HG03025 (cell line): ENCODE data around the gene PPFIBP1.
"Not testable (repeated sequence)": the region's sequence is repeated elsewhere in the genome, so short reads cannot be mapped to it uniquely, and the experiment has no call there.

Source experiments
- ATAC-seq: cut with Tn5 transposase; IDR thresholded peaks from one replicate; pipeline ENCODE4 v1.9.1; 2021; ENCODE audit warnings: mild to moderate bottlenecking, moderate library complexity; ENCODE audit not compliant: unreplicated experiment, low FRiP score

PPFIBP1 gene

GRCh38 chr12:27734321-27734720, 210.3 kb downstream of the PPFIBP1 start:
- ATAC-seq: not testable (repeated sequence)

DNA sequence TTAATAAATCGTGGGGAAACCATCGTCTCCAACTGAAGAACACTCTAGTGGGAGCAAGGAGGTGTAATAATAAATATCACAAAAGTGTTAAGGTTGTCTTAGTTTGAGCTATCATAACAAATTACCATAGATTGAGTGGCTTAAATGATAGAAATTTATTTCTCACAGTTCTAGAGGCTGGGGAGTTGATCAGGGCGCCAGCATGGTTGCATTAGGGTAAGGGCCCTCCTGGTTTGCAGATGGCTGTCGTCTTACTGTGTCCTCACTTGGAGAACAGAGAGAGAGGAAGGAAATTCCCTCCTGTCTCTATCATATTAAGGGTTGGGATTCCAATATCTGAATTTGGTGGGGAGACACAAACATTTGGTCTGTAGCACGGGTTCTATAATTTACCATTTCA, 219.6 kb downstream of the PPFIBP1 start:
- no peak for ATAC-seq
